Astrocyte of the cerebellum (primary cell): Measurements from ENCODE around the gene XIRP2.

Experiments used
- DNase-seq: peaks from one replicate; pipeline ENCODE4 v3.0.0-alpha.2; 2011; ENCODE audit warnings: low read depth
- H3K4me3 ChIP-seq: 2 replicates; pipeline ENCODE4 v1.5.1; 2011; ENCODE audit warnings: mild to moderate bottlenecking, low read depth, low read length, moderate library complexity
- in situ Hi-C: cut with HindIII; loops from 2 replicates; pipeline ENCODE4 v1.10.0; 2017; ENCODE audit warnings: low sequenced_read_pairs
- TF ChIP-seq, protein P1 (sequence below): IDR thresholded peaks from 2 replicates; pipeline ENCODE4 v1.5.1; 2012; ENCODE audit warnings: low read length, low read depth, moderate library complexity, mild to moderate bottlenecking; ENCODE audit errors: missing control alignments

The XIRP2 gene

DNA sequence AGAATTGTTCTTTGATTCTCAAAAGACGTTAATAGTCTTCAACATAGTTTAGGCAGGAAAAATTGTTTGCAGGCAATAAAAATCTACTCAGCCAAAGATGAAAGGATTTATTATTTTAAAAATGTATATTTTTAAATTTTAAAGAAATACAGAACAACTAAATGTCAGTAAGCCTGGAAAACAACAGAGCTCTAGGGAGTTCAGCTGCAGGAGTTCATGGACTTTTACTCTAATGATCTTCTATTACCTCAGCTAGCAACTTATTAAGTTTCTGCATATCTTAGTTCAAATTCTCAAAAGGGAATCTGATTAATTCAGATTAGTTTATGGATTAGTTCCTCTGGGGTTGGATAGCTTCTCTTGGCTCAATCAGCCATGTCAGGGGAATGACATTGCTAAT is 17.9 kb upstream of the XIRP2 start:
- DNase-seq, result no peak
- in situ Hi-C loops, result no loop called here

GRCh38 chr2:166881177-166881576 is 7.1 kb upstream of the XIRP2 start:
- no peak overlapping the region for H3K4me3 ChIP-seq
- in situ Hi-C loops, result loop anchor here (5.0 kb wide), 1 partner anchor 36 kb away; no protein-coding TSS in a partner anchor
- TF ChIP-seq, protein P1, sequence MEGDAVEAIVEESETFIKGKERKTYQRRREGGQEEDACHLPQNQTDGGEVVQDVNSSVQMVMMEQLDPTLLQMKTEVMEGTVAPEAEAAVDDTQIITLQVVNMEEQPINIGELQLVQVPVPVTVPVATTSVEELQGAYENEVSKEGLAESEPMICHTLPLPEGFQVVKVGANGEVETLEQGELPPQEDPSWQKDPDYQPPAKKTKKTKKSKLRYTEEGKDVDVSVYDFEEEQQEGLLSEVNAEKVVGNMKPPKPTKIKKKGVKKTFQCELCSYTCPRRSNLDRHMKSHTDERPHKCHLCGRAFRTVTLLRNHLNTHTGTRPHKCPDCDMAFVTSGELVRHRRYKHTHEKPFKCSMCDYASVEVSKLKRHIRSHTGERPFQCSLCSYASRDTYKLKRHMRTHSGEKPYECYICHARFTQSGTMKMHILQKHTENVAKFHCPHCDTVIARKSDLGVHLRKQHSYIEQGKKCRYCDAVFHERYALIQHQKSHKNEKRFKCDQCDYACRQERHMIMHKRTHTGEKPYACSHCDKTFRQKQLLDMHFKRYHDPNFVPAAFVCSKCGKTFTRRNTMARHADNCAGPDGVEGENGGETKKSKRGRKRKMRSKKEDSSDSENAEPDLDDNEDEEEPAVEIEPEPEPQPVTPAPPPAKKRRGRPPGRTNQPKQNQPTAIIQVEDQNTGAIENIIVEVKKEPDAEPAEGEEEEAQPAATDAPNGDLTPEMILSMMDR, result no peak
- no peak for DNase-seq

More for the DNA sequence above, 17.9 kb upstream of the XIRP2 start:
- TF ChIP-seq, protein P1, result no peak
- no peak overlapping the region for H3K4me3 ChIP-seq

DNA sequence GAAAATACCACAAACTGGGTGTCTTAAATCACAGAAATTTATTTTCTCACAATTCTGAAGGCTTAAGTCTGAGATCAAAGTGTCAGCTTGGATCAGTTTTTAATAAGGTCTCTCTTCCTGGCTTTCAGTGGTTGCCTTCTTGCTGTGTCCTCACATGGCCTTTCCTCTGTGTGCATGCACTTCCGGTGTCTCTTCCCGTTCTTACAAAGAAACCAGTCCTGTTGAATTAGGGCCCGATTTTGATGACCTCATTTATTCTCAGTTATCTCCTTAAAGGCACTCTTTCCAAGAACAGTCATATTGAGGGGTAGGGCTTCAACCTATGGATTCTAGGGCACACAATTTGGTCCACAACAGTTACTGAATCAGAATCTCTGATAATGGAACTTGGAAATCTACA is 5.4 kb upstream of the XIRP2 start:
- TF ChIP-seq, protein P1, result no peak
- no peak overlapping the region for H3K4me3 ChIP-seq
- in situ Hi-C loops, result loop anchor here (5.0 kb wide), 1 partner anchor 34 kb away; no protein-coding TSS in a partner anchor
- no peak for DNase-seq

- TF ChIP-seq, protein P1, result no peak
- in situ Hi-C loops, result no loop called here
- H3K4me3 ChIP-seq, result no peak overlapping the region
- no peak for DNase-seq
Observed at GRCh38 chr2:166891727-166892126, 3.4 kb downstream of the XIRP2 start.

- no peak overlapping the region for H3K4me3 ChIP-seq
- no peak for DNase-seq
- in situ Hi-C loops, result no loop called here
- TF ChIP-seq, protein P1, result no peak
Observed at GRCh38 chr2:166892397-166892796, 4.1 kb downstream of the XIRP2 start.

- DNase-seq, result no peak
- no peak overlapping the region for H3K4me3 ChIP-seq
- in situ Hi-C loops, result no loop called here
- TF ChIP-seq, protein P1, result no peak
Observed at GRCh38 chr2:166895243-166895642, 7.0 kb downstream of the XIRP2 start.

GRCh38 chr2:166897666-166898065 is 9.4 kb downstream of the XIRP2 start:
- in situ Hi-C loops, result no loop called here
- H3K4me3 ChIP-seq, result no peak overlapping the region
- no peak for DNase-seq
- TF ChIP-seq, protein P1, result no peak
